Iris pigment epithelial cell (primary cell): Measurements from ENCODE around the gene COL24A1.
"Not testable (repeated sequence)": the region's sequence is repeated elsewhere in the genome, so short reads cannot be mapped to it uniquely, and the experiment has no call there.

Source experiments
- DNase-seq: peaks from one replicate; pipeline ENCODE4 v3.0.0-alpha.2; 2011; ENCODE audit warnings: low read depth

The COL24A1 gene

DNA sequence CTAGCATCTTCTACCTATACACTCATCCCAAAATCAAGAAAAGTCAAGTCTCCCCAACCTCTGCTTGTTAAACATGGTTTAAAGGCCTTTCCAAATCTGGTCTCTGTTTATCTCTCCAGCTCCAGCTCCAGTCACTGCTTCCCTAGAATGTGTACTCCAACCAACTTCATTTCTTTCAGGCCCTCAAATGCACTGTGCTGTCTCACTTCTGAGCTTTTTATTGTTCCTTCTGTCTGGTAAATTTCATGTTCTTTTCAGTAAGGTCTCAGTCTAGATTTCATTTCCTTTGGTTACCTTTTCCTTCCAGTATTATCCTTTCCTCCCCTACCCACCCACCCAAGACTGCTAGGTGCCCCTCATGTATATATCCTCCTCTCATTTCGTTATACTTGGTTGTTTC is 3.7 kb downstream of the COL24A1 start:
- no peak for DNase-seq

DNA sequence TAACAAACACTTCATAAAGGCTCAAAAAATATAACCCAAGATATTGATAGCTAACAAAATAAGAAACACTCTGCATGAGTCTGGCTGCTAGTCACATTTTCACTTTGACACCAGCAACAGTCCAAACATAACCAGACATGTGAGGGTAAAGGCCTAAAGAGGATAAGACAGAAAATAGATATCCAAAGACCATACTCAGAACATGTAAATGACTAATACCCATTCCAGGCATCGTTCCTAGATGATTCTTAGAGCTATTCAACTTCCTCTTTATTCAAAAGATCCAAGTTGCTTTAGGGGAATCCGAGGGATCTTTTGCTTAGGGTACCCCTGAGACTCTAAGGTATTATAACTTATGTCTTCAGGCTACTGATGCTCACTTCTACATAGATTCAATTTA is 5.1 kb downstream of the COL24A1 start:
- peak; percentile 60 for DNase-seq

DNA sequence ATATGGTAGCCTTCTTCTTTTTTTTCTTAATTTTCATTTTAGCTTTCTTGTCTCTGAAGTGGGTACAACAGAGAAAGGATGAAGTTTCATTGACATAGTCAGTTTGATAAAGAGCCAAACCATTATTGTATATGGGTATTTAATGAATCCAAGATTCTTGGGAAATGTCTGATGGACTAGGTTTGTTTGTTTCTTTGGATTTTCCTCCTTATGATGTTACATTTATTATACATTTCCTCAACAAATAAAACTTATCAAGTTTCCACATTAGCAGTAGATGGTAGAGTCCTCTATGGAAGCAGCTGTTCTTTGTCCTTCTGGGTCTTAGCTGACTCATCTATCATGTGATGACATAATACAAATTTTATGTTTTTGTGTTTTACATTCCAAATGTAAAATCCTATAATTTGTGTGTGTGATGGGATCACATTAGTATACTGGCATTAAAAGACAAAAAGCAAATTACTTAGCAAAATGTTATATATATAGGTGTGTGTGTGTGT is 6.0 kb downstream of the COL24A1 start:
- peak; percentile 45 for DNase-seq

DNA sequence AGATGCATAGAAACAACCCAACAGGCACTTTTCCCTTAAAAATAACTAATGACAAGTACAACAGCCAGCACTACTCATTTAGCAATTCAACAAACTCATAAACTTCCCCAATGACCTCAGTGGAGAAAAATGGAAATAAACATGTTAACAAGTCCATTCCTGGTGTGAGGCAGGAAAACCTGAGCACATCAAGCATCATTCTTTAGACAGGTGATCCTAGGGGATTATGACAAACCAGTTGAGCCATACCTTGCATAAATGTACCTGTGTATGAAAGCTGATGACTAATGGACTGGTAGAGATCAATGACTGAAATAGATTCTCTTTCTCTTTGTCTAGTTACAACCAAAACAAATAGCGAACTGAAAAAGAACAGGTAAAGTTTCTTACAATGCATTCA is 7.0 kb downstream of the COL24A1 start:
- no peak for DNase-seq

DNA sequence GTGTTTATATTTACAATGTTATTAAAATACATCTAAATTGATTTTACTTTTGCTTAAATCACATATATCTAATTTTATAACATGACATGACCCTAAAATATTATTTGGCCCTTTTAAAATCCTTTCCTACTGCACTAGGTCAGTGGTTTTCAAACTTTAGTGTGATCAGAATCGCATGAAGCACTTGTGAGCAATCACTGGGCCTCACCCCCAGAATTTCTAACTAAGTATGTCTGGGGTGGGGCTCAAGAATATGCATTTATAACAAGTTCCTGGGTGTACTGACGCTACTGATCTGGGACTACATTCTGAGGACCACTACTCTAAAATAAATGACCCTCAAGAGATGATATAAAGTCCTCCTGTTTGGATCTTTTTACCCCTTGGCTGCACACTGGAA is 8.8 kb downstream of the COL24A1 start:
- DNase-seq: no peak

DNA sequence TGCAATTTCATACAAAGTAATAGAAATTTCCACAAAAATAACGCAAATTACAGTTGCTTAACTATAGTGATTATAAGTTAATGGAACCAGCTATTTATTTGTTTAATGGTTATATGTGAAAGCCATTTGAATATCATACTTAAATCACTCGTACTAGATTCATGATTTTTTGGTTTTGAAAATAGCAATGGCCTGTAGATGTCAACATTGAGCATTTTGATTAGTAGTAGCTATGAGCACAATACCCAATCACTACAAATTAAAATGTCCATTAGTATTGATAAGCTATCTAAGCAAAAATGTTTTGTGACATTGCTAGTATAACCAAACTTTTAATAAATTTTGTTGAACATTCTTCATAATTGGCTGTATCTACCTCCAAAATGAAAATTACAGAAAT is 10.0 kb downstream of the COL24A1 start:
- DNase-seq: no peak

DNA sequence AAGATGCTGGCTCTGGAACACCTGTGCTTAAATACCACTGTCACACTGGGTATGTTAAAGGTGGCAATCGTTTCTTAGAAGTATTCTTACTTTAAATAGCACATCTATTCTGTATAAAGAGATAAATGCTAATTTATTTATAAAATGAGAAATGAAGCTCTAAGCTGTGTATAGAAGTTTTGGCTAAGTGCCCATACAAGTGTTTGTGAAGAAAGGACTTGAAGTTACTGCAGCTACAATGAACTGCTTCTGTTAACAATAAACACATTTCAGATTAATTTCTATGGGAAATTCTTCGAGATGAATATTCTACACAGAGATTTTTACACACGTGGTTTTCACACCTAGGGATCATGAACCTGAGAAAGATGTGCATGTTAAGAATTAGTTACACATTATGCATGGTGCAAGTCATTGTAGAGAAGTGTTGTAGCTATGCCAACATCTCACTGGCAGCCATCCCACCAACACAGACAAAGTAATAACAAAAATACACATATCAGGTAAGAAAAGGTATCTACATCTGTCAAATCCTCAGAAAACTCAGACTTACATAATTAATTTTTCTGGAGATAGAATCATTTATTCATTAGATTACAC is 16.2 kb downstream of the COL24A1 start:
- DNase-seq: no peak

DNA sequence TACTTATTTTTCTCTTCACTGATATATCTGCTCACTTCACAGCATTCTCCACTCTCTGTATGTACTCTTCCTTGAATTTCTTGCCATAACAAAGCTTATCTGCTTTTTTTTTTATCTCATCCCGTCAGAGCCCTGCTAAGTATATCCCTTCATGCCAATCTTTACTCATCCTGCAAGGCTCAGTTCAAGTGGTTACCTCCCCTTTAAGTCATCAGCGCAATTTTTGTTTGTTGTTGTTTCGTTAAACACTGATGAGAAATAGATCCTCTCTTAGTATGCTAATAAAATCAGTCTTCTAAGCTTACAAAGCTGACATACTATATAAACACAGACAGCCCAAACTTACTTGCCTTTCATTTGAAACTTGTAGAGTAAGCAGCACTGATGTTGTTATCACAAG is 17.8 kb downstream of the COL24A1 start:
- no peak for DNase-seq

DNA sequence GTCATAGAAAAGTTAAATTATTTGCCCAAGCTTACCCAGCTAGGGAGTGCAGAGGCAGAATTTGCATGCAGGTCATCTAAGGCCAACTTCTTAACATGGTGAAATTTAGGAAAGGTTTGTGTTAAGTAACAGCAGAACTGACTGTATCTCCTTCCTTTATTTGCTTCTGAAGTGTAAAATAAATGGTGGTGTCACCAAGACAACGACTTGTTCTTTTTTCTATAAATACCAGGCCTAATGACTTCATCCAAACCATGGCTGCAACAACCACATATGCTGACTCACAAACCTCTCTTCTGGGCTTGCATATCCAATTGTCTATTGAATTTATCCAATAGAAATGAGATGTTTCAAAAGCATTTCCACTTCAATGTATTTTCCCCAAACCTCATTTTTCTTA is 19.1 kb downstream of the COL24A1 start:
- DNase-seq: peak; percentile 84

DNA sequence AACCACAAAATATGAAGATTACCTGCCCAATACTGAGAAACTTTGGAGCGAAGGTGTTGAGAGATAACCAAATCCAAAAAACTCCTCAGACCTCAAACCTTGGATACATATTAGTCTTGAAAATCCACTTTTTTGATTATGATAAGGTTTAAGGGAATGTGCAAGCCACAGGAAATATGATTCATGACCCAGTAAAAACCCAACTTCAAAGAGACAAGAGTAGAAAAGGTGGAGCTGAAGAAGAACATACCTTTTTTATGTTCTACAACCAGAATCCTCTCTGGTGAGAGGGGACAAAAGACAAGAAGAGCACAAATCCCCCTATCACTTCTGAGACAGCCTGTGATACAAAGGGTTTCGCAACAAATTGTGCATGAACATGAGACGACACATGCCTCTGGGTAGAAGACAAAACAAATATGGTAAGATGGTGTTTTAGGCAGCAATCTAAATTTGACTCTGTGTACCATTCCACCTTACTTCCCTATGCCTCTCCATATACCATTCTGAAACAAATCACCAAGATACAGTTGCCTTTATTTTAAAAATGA is 37.3 kb downstream of the COL24A1 start:
- peak; percentile 7 for DNase-seq

DNA sequence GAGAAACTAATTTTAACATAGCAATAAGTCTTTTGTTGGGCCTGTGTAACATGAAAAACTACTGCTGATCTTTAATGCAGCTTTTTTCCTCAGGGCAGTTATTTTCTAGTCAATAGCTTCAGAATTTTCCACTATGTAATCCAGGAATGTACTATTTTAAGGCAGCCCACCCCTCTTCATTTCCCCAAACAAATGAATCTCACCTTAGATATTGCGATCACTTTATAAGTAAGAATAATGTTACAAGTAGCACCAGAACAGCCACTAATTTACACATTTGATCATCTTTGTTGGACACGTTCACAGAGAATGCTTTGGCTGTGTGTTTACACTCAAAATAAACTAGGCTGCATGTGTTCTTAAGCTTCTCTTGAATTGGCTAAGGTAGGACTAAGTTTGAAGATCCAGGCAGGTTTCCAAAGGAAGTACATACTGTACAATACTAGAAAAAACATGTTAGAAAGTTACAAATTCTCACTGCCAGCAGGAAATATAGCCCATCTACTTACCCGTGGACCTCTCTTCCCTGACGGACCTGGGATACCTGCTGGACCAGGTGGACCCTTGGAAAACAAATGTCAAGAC is 41.7 kb downstream of the COL24A1 start:
- DNase-seq: no peak

DNA sequence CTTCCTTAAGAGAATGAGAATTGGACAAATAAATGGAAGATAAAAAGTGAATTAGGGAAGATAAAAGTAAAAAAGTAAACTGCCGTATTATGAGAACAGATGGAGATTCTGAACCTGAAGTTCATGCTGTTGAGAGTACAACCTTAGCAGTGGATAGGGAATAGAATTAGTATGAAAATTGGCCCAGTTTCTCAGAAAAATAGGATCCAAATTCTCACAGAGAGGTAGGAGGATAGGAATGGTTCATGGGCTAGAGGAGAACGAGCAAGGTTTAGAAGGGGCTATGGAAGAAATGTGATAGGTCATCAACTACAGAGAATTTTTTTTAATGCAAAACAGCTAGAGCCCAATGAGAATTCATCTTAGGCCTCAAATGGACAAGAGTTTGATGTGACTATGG is 42.3 kb downstream of the COL24A1 start:
- no peak for DNase-seq

DNA sequence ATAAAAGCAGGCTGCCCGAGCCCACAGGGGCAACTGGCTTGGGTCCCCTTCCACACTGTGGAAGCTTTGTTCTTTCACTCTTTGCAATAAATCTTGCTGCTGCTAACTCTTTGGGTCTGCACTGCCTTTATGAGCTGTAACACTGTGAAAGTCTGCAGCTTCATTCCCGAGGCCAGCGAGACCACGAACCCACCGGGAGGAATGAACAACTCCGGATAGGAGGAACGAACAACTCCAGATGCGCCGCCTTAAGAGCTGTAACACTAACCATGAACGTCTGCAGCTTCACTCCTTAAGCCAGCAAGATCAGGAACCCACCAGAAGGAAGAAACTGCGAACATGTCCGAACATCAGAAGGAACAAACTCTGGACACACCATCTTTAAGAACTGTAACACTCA is 45.0 kb downstream of the COL24A1 start:
- DNase-seq: not testable (repeated sequence)

DNA sequence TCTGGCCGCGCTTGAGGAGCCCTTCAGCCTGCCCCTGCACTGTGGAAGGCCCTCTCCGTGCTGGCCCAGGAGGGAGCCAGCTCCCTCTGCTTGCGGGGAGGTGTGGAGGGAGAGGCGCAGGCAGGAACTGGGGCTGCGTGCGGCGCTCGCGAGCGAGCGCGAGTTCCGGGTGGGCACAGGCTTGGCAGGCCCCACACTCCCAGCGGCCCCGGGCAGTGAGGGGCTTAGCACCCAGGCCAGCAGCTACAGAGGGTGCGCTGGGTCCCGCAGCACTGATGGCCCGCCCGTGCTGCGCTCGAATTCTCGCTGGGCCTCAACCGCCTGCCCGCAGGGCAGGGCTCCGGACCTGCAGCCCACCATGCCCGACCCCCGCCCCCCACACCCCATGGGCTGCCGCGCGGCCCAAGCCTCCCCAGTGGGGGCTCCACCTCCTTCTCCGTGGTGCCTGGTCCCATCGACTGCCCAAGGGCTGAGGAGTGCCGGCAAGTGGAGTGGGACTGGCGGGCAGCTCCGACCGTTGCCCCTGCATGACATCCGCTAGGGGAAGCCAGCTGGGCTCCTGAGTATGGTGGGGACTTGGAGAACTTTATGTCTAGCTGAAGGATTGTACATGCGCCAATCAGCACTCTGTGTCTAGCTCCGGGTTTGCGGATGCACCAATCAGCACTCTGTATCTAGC is 46.0 kb downstream of the COL24A1 start:
- DNase-seq: no peak

DNA sequence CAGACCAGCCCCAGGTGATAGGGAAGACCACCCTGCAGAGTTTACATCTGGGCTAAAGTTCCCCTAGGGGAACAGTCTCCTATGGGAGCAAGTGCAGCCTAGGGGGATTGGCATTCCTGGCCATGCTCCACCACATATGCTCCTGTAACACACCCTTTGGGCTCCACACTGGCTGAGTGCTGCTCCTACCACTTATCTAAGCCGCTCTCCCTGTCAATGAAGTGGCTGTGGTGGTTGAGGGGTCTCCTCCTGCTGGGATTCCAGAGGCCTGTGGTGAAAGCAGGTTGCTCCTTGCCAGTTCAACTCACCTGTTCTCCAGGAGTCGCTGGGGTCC is 51.1 kb downstream of the COL24A1 start:
- DNase-seq: no peak

DNA sequence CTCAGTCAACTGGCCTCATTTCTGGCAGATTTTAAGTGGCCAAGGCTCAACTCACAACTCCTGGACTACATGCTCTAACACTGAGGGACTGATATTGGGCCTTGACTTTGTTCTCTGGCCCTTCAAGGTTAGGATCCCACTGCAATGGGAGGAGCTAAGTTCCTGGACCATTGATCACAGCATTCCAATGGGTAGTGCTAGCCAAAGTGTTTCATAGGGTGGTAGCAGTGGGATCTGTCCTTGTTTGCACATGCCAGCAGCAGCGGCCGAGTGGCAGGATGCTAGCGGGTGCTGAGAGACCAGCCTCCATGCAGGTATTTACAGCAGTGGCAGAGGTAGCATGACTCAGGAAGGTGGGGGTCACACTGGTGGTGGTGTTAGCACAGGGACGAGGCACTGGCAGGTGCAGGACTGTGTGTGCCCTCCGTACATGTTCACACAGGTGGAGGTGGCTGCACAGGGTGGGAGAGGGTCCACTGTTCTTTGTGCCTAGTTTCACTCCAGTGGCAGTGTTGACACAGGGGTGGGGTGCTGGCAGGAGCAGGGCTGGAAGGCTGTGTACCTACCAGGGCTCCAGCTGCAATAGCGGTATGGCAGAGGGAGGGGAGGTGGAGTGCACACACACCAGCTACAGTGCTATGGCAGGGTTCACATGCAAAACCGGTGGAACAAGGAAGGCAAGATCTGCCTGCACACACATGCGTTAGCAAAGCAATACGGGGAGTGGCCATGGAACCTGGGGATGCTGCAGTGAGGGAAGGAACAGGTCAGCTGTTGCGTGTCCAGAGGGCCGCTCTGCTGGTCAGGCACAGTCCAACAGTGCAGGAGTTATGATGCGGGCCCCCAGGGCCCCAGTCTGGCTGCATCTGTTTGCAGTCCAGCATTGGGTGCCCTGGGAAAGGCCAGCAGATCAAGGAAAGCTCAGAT is 51.7 kb downstream of the COL24A1 start:
- no peak for DNase-seq

DNA sequence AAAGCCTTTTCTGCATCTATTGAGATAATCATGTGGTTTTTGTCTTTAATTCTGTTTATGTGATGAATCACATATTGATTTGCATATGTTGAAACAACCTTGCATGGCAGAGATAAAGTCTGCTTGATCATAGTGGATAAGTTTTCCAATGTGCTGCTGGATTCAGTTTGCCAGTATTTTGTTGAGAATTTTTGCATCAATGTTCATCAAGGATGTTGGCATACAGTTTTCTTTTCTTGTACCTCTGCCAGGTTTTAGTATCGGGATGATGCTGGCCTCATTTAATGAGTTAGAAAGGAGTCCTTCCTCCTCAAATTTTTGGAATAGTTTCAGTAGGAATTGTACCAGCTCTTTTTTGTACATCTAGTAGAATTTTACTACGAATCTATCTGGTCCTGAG is 55.0 kb downstream of the COL24A1 start:
- DNase-seq: no peak

DNA sequence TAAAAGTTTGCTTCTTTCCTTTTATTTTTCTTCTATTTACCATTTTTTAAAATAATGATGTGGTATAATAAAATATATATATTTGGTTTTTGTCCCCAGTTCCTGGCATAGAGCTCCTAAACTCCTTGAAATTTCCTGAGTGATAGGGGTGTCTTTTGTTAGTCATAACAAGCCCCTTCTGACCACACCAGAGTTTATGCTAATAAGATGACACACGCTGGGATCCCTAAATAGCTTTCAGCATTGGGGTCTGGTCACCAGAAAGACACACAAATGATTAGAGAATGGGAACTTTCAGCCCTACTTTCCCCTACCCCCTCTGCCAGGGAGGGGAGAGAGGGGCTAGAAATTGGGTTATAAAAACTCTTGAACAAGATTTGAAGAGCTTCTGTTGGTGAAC is 56.2 kb downstream of the COL24A1 start:
- DNase-seq: no peak

DNA sequence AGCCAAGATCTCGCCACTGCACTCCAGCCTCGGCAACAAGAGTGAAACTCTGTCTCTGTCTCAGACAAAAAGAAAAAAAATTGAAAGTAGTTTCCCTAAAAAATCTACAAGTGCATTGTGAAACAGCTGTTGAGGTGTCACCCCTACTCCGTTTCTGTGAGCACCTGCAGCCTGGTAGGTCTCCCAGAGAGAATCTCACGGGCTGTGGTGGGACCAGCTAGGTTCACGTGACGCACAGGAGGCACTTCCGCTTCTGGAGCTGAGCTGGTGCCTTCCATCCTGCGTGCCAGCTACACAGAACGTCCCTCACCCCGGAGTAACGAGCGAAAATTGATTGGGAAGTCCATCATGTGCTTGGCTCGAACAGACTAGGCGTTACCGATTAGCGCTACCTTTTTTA is 66.8 kb downstream of the COL24A1 start:
- no peak for DNase-seq

DNA sequence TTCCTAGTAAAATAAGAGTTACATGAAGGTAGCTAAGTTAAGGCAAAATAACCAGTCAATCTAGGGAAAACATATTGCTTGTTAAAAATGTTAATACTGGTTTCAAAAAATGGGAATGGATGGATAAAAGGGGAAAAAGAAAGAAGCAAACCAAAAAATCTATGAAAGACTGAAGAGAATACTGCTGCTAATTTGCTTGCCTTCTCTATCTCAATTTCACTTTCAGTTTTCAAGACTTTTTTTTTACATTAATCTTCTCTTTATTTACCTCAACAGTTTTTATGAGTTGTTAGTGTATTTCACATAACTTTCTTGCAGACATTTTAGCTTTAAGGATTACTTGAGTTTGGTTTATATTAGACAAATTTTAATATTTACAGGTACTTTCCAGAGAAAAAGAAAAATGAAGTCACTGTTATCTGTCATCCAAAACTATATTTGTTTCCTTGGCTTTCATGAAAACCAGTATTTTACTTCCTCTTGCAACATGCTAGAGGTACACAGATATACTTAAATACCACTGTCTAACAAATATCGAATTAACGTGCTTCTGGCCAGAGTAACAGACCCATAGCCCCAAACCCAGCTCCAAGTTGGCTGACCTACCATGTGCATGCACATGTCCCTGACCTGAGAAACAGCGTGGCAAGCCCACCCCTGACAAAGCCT is 70.7 kb downstream of the COL24A1 start:
- DNase-seq: no peak

DNA sequence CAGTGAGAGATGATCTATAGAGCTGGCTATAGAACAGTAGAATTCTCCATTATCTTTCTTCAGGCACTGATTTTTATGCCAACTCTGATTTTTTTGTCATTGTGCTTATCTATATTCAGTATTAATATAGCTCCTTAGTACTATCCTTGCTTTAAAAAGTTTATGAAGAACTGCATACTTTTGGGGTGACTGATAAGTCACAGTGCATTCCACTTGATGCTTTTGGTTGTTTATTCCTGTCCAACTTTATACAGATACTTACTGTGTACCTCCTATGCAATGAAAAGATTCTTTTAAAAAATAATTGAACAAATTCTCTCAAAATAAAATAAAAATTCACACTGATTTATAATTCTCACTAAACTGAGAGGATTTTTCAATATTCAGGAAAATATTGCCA is 71.6 kb downstream of the COL24A1 start:
- DNase-seq: peak; percentile 36

DNA sequence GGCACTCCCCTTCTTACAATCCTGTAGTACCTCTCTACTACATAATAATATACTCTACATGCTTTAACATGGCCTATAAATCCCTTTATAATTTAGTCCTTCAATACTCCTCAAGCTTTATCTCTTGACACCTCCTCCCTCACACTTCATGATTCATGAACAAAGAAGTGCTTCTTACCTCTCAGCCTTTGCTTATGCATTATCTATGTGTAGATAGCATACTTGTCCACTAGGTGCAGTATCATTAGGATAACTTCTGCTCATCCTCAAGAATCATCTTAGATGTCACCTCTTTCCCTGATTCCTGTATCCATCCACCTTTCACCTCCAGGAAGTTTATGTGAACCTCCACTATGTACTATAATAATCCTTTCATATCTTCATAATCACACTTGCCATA is 74.4 kb downstream of the COL24A1 start:
- no peak for DNase-seq
